Stimulated activated CD4-positive, alpha-beta T cell treated with anti-CD3 and anti-CD28 coated beads, TNF-alpha, amount 100 ng/mL, for 48 hours (primary cell): ENCODE measurements around the gene DNAJC9.

Experiments
- DNase-seq, 3 donors: peaks; one replicate each; pipeline ENCODE4 v3.0.0-alpha.2; 2020; ENCODE audit warnings: low read depth in 3 of 3

Gene DNAJC9

DNA sequence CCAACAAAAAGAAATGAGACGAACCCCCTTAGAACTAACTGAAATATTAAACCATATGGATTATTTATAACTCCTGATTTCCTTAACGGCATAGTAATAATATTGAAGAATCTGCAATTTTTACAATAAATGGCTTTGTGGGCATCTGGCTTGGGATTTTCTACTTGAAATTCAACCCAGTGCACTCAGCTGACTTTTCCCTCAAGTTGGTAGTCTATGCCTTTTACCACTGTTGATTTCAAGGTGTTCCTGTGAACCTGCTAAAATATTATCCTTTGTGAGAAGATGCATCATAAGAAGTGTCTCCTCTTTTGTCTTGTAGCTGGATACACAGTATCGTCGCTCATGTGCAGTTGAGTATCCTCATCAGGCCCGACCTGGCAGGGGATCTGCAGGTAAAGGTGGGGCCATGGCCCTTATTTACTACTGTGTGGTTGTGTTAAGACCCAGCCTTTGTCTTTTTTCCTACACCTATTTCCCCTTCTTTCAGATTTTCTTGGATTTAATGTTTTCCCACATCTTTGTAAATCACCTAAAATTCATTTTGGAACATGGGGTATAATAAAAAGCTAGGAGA, 8.0 kb downstream of the DNAJC9 start:
- DNase-seq, result no peak

DNA sequence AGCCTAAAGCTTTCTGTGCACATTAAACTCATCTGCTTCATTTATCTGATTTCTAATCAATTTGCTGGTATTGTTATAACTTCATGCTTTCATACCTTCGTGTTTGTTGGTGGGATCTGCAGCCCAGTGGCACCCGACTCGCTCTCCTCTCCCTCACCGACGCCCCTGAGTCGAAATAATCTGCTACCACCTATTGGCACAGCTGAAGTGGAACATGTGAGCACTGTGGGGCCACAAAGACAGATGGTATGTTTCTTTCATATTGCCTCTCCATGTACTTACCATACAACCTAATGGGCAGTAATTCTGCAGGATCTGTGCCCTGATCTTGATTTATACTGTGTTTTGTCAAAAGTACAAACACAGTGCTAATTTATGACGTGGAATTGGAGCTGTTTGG, 12.4 kb downstream of the DNAJC9 start:
- DNase-seq, result no peak

DNA sequence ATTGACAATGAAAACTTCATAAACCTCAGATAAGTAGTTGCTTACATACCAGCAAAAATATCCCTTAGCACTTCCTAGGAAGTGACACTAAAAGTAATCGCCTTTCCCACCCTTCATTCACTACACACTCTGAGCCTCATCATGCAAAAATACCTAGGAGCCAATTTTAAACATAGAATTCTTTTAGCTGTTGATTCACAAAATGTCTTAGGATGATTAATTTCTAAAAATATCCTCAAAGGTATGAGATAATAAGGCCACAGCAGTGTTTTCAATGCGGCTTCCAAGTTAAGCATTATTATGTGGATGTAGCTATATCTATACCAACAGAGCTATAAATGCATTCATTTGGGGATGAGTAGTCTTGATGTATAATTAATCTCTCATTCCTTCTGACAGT, 13.2 kb downstream of the DNAJC9 start:
- DNase-seq, result no peak

- DNase-seq, result no peak
Measured at GRCh38 chr10:73232887-73233286, 14.2 kb downstream of the DNAJC9 start.

DNA sequence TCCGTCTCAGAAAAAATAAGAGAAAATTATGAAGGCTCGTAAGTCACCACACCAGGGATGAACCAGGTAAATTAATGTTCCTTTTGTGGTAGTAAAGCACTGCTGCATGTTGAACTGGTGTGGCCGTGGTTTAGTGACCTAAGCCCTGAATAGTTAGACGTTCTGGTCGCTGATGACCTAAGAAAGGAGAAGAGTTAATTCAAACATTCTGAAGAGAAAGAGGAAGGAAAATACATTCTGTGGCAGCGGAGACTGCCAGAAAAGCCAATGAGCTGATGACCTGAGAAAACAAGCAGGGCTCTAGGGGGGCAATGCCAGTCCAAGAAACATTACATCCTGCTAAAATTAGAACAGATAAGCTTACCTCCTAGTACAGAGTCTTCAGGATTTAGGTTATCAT, 17.5 kb downstream of the DNAJC9 start:
- DNase-seq, result no peak

GRCh38 chr10:73228247-73228646, 18.8 kb downstream of the DNAJC9 start:
- DNase-seq, result no peak

DNA sequence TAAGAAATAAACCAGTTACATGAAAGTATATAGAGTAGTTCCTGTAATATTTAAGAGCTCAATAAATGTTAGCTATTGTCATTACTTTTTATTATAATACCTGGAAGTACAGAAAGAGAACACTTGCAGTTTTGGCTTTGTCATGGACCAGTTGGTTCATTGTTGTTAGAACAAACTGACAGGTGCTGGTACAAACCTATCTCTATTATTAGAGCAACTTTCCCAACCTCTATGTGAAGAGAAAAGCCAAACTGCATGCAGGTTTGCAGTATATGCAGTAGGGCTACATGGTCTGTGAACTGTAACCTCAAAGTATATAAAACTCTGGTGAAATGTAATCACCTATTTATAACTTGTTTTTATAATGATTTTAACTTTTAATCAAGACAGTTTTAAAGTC, 20.4 kb downstream of the DNAJC9 start:
- DNase-seq, result no peak

DNA sequence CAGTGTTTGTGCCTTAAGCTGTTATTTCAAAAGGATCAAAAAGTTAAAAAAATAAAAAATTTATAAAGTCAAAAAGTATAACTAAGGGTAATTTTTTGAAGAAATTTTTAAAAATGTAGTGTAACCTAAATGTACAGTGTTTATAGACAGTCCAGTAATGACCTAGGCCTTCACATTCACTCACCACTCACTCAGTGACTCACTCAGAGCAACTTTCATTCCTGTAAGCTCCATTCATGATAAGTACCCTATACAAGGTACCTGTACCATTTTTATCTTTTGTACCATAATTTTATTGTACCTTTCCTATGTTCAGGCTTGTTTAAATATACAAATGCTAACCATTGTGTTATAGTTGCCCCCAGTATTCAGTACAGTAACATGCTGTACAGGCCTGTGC, 21.5 kb downstream of the DNAJC9 start:
- DNase-seq, result no peak

DNA sequence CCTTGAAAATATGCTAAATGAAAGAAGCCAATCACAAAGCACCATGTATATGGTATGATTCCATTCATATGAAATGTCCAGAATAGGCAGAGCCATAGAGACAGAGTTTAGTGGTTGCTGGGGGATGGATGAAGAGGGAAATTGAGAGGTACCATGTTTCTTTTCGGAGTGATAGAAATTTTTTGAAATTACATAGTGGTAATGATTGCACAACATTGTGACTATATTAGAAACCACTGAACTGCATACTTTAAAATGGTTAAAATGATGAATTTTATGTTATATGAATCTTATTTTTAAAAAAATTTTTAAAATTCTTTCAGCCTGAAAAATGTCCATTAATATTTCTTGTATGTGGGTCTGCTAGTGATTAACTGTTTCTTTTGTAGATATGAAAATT, 26.1 kb downstream of the DNAJC9 start:
- DNase-seq, result no peak

DNA sequence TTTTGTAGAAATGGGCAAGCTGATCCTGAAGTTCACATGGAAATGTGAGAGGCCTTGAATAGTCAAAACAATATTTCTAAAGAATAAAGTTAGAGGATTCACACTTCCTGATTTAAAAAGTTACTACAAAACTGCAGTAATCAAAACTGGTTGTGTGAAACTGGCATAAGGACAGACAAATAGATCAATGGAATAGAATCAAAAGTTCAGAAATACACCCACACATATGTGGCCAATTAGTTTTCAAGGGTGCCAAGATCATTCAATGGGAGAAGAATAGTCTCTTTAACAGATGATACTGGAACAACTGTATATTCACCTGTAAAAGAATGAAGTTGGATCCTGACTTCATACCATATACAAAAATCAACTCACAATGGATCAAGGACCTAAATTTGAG, 27.7 kb downstream of the DNAJC9 start:
- no peak for DNase-seq

DNA sequence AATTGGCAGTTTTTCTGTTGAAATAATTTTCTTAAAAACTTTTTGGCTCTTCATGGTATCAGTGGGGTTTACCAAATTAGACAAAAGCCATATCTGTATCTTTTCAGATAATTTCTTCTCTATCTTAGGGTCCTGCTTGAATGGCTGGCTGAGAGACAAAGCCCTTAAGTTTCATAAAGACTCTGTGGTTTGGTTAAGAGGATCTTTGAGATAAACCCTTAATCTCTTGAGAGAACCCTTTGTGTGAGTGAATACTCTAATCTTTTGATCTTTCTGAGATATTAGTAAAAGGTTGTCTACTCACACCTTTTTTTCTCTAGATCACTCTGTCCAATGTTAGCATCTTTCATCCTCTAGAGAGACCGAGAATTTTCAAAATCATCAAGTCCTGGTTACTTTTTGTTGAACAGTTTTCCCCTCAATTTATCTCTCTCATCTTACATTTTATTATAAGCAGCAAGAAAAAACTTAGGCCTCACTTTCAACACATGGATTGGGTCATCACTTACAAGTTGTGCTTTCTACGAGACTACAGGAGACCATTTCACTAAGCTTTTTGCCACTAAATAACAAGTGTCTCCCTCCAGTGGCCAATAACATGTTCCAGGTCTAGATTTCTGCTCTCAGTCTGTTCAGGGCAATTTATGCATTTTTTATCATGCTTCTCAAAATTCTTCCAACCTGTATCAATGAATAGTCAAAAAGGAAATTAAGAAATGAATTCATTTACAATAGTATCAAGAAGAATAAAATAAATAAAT, 28.4 kb downstream of the DNAJC9 start:
- DNase-seq, result no peak

GRCh38 chr10:73217628-73218027, 29.4 kb downstream of the DNAJC9 start:
- no peak for DNase-seq

DNA sequence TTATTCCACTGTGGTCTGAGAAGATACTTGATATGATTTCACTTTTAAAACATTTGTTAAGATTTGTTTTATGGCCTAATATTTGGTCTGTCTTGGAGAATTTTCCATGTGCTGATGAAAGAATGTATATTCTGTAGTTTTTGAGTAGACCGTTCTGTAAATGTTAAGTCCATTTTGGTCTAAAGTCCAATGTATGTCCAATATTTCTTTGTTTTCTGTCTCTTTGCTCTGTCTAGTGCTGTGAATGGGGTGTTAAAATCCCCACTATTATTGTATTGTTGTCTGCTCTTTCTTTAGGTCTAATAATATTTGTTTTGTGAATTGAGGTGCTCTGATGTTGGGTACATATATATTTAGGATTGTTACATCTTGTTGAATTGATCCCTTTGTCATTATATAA, 31.3 kb downstream of the DNAJC9 start:
- no peak for DNase-seq

DNA sequence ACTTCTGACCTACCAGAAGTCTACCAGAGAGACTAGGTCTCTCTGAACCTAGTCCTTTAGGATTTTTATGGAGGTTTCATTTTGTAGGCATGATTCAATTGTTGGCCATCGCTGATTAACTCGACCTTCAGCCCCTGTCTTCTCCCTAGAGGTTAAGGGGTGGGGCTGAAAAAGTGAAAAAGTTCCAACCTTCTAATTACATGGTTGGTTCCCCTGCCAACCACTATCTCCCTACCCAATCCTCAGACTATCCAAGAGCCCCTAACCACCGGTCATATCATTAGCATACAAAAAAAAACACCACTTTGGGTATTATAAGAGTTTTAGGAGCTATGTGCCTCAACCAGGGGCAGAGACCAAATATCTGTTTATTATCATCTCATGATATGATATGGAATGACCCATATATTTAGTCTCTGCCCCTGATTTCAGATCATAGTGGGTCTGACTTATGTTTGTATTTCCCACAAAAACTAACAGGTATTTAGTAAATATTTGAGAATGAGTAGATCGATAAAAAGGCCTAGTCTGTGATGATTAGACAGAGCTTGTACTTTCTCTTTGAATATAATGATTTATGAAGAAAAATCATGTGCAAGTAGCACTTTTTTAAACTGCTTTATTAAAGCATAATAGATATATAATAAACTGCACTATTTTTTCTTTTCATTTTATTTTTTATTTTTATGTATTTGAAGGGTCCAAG, 35.8 kb downstream of the DNAJC9 start:
- DNase-seq, result no peak

DNA sequence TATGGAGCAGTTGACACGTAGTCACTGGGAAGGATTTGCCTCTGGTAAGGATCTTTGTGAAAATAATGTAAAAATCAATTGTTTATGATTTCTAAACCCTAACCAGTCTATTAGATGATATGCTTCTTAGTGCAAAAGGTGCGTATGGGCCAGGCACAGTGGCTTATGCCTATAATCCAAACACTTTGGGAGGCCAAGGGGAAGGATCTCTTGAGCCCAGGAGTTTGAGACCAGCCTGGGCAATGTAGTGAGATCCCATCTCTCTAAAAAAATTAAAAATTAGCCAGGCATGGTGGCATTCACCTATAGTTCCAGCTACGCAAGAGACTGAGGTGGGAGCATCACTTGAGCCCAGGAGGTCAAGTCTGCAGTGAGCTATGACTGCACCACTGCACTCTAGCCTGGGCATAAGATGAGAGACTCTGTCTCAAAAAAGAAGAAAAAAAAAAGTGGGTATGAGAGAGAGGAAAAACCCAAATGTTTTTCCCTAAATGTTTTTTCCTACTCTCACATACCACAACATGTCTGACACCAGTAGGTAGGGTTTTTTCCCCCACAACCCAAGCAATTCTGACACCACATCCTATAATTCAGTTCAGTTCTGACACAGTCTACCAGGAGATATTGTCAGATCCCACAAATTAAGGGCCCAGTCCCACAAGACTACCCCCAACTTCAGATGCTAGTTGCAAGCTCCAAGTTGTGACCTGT, 36.5 kb downstream of the DNAJC9 start:
- no peak for DNase-seq

DNA sequence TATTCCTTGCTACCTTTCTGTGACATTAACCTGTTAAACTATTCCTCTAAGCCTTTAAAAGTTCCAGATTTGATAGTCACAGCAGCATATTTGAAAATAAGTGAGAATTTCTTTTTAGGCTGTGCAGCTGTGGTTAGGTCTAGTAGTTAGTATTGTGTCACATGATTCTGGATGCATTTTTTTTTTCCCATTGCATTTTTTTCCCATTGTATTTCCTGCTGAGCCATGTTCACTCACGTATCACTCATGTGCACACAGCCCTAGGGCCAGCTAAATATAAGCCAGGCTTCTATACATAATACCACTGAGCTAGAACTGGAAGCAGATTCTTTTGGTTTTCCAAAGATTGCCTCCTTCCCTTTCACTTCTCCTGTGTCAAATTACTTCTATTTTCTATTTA, 37.4 kb downstream of the DNAJC9 start:
- no peak for DNase-seq

DNA sequence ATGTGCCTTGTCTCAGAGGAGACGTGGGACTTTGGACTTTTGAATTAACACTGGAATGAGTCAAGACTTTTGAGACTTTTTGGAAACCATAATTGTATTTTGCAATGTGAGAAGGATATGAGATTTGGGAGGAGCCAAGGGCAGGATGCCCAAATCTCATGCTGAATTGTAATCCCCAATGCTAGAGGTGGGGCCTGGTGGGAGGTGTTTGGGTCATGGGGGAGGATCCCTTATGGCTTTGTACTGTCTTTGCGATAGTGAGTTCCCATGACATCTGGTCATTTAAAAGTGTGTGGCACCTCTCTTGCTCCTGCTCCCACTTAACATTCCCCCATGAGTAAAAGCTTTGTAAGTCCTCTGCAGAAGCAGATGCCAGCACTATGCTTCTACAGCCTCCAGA, 39.2 kb downstream of the DNAJC9 start:
- no peak for DNase-seq

DNA sequence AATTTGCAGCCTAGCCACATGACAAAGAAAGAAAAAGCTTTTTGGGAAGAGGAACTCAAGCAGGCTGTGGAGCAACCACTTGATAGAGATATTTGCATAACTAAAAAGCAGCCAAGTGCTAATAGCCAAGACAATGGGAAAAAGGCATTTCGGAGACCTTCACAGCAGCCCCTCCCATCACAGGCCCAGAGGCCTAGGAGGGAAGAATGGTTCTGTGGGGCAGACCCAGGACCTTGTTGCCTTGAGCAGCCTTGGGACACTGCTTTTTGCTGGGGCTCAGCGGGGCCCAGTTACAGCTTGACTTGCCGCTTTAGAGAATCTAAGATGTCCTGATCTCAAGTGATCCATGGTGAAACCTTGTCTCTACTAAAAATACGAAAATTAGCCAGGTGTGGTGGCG, 40.7 kb downstream of the DNAJC9 start:
- no peak for DNase-seq

DNA sequence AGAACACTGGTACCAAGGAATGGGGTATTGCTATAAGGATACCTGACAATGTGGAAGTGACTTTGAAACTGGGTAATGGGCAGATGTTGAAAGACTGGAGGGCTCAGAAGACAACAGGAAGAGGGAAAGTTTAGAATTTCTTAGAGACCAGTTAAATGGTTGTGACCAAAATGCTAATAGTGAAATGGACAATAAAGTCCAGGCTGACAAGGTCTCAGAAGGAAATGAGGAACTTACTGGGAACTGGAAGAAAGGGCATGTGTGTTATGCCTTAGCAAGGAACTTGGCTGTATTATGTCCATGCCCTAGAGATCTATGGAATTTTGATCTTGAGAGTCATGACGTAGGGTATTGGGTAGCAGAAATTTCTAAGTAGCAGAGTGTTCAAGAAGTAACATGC, 41.2 kb downstream of the DNAJC9 start:
- no peak for DNase-seq

- no peak for DNase-seq
Measured at GRCh38 chr10:73205081-73205480, 42.0 kb downstream of the DNAJC9 start.
